IPS-20b (cell line): ENCODE results near the gene DAGLA.

Source experiments
- H3K27ac ChIP-seq: one replicate; pipeline ENCODE4 v1.5.1; 2013; ENCODE audit warnings: low read length
- H3K27me3 ChIP-seq: 2 replicates; pipeline ENCODE4 v1.6.1; 2013; ENCODE audit warnings: mild to moderate bottlenecking, low read length, inconsistent platforms; ENCODE audit not compliant: insufficient read depth
- H3K36me3 ChIP-seq: 2 replicates; pipeline ENCODE4 v1.6.1; 2013; ENCODE audit warnings: low read depth, mild to moderate bottlenecking, inconsistent platforms, low read length, moderate library complexity; ENCODE audit not compliant: insufficient read depth
- H3K4me1 ChIP-seq: 2 replicates; pipeline ENCODE4 v1.6.1; 2013; ENCODE audit warnings: mild to moderate bottlenecking, control low read depth, inconsistent platforms, low read length, moderate library complexity; ENCODE audit not compliant: insufficient read depth
- H3K4me3 ChIP-seq: 2 replicates; pipeline ENCODE4 v1.5.1; 2013; ENCODE audit warnings: mild to moderate bottlenecking, low read length, inconsistent platforms
- H3K9ac ChIP-seq: 2 replicates; pipeline ENCODE4 v1.6.1; 2013; ENCODE audit warnings: low read depth, mild to moderate bottlenecking, inconsistent platforms, low read length, moderate library complexity
- H3K9me3 ChIP-seq: 2 replicates; pipeline ENCODE4 v1.6.1; 2013; ENCODE audit warnings: mild to moderate bottlenecking, low read depth, low read length, inconsistent platforms; ENCODE audit not compliant: insufficient read depth

Gene DAGLA

GRCh38 chr11:61704838-61705237 is 24.6 kb downstream of the DAGLA start:
- H3K9ac ChIP-seq, result no peak overlapping the region
- H3K4me3 ChIP-seq, result no peak overlapping the region
- H3K4me1 ChIP-seq, result peaks cover 6% of the 10 kb centered on the region; the same call in 1 of the 2 replicates
- no peaks in the 10 kb centered on the region for H3K36me3 ChIP-seq
- H3K9me3 ChIP-seq, result no peaks in the 10 kb centered on the region
- H3K27me3 ChIP-seq, result no peaks in the 10 kb centered on the region; the same call in 1 of the 2 replicates
- H3K27ac ChIP-seq, result no peak overlapping the region

- H3K27me3 ChIP-seq, result no peaks in the 10 kb centered on the region; the same call in 1 of the 2 replicates
- H3K4me3 ChIP-seq, result no peak overlapping the region
- no peak overlapping the region for H3K9ac ChIP-seq
- peaks cover 4% of the 10 kb centered on the region; the same call in 1 of the 2 replicates for H3K4me1 ChIP-seq
- H3K27ac ChIP-seq, result no peak overlapping the region
- H3K36me3 ChIP-seq, result no peaks in the 10 kb centered on the region
- no peaks in the 10 kb centered on the region for H3K9me3 ChIP-seq
Measured at GRCh38 chr11:61706452-61707400, 26.5 kb downstream of the DAGLA start.

- Histone ChIP-seq H3K9me3 (no peaks in the 10 kb centered on the region), H3K27ac (no peak overlapping the region), H3K4me1 (peaks cover 3% of the 10 kb centered on the region; the same call in 1 of the 2 replicates), H3K9ac (no peak overlapping the region), H3K4me3 (no peak overlapping the region), H3K27me3 (no peaks in the 10 kb centered on the region; the same call in 1 of the 2 replicates), H3K36me3 (no peaks in the 10 kb centered on the region)
Measured at GRCh38 chr11:61707574-61707973, 27.4 kb downstream of the DAGLA start.

GRCh38 chr11:61709110-61709509 is 28.9 kb downstream of the DAGLA start:
- no peaks in the 10 kb centered on the region; the same call in 1 of the 2 replicates for H3K27me3 ChIP-seq
- no peaks in the 10 kb centered on the region for H3K36me3 ChIP-seq
- no peaks in the 10 kb centered on the region for H3K9me3 ChIP-seq
- H3K27ac ChIP-seq, result no peak overlapping the region
- no peak overlapping the region for H3K9ac ChIP-seq
- no peak overlapping the region for H3K4me3 ChIP-seq
- peaks cover 3% of the 10 kb centered on the region; the same call in 1 of the 2 replicates for H3K4me1 ChIP-seq

- no peak overlapping the region for H3K9ac ChIP-seq
- no peaks in the 10 kb centered on the region for H3K9me3 ChIP-seq
- H3K27me3 ChIP-seq, result no peaks in the 10 kb centered on the region; the same call in 1 of the 2 replicates
- H3K4me1 ChIP-seq, result peaks cover 3% of the 10 kb centered on the region; the same call in 1 of the 2 replicates
- no peaks in the 10 kb centered on the region for H3K36me3 ChIP-seq
- H3K4me3 ChIP-seq, result no peak overlapping the region
- no peak overlapping the region for H3K27ac ChIP-seq
Measured at GRCh38 chr11:61709572-61709971, 29.4 kb downstream of the DAGLA start.

GRCh38 chr11:61710019-61710418 is 29.8 kb downstream of the DAGLA start:
- Histone ChIP-seq H3K9me3 (no peaks in the 10 kb centered on the region), H3K36me3 (no peaks in the 10 kb centered on the region), H3K4me1 (peaks cover 3% of the 10 kb centered on the region; the same call in 1 of the 2 replicates), H3K4me3 (no peak overlapping the region), H3K27ac (no peak overlapping the region), H3K27me3 (no peaks in the 10 kb centered on the region; the same call in 1 of the 2 replicates), H3K9ac (no peak overlapping the region)

GRCh38 chr11:61711037-61711436 is 30.8 kb downstream of the DAGLA start:
- H3K27ac ChIP-seq, result no peak overlapping the region
- H3K4me1 ChIP-seq, result peaks cover 5% of the 10 kb centered on the region; the same call in 1 of the 2 replicates
- H3K9ac ChIP-seq, result no peak overlapping the region

GRCh38 chr11:61711498-61711897 is 31.3 kb downstream of the DAGLA start:
- Histone ChIP-seq H3K4me3 (no peak overlapping the region), H3K9me3 (no peaks in the 10 kb centered on the region), H3K9ac (no peak overlapping the region), H3K4me1 (peaks cover 9% of the 10 kb centered on the region), H3K27me3 (no peaks in the 10 kb centered on the region), H3K36me3 (no peaks in the 10 kb centered on the region), H3K27ac (no peak overlapping the region)

More at GRCh38 chr11:61711037-61711436, 30.8 kb downstream of the DAGLA start:
- H3K9me3 ChIP-seq, result no peaks in the 10 kb centered on the region
- no peak overlapping the region for H3K4me3 ChIP-seq
- no peaks in the 10 kb centered on the region for H3K27me3 ChIP-seq
- H3K36me3 ChIP-seq, result no peaks in the 10 kb centered on the region

- Histone ChIP-seq H3K9me3 (no peaks in the 10 kb centered on the region), H3K27ac (no peak overlapping the region), H3K27me3 (no peaks in the 10 kb centered on the region), H3K9ac (no peak overlapping the region), H3K4me3 (no peak overlapping the region), H3K36me3 (no peaks in the 10 kb centered on the region), H3K4me1 (peaks cover 18% of the 10 kb centered on the region)
Measured at GRCh38 chr11:61712314-61712713, 32.1 kb downstream of the DAGLA start.

- H3K27ac ChIP-seq, result no peak overlapping the region
- H3K4me1 ChIP-seq, result peaks cover 23% of the 10 kb centered on the region
- no peak overlapping the region for H3K4me3 ChIP-seq
- no peaks in the 10 kb centered on the region for H3K9me3 ChIP-seq
- H3K36me3 ChIP-seq, result no peaks in the 10 kb centered on the region
- H3K27me3 ChIP-seq, result no peaks in the 10 kb centered on the region
- no peak overlapping the region for H3K9ac ChIP-seq
Measured at GRCh38 chr11:61712846-61713245, 32.7 kb downstream of the DAGLA start.

- Histone ChIP-seq H3K27ac (no peak overlapping the region), H3K36me3 (no peaks in the 10 kb centered on the region), H3K4me1 (peaks cover 27% of the 10 kb centered on the region), H3K4me3 (no peak overlapping the region), H3K9me3 (no peaks in the 10 kb centered on the region), H3K27me3 (no peaks in the 10 kb centered on the region), H3K9ac (no peak overlapping the region)
Measured at GRCh38 chr11:61713464-61713863, 33.3 kb downstream of the DAGLA start.

GRCh38 chr11:61713906-61714305 is 33.7 kb downstream of the DAGLA start:
- Histone ChIP-seq H3K9me3 (no peaks in the 10 kb centered on the region), H3K9ac (no peak overlapping the region), H3K27ac (no peak overlapping the region), H3K4me3 (no peak overlapping the region), H3K36me3 (no peaks in the 10 kb centered on the region), H3K27me3 (no peaks in the 10 kb centered on the region), H3K4me1 (peaks cover 28% of the 10 kb centered on the region)
